Activated naive CD4-positive, alpha-beta T cell treated with anti-CD3 and anti-CD28 coated beads, Interleukin-2, amount 50 U/mL, for 24 hours (primary cell): ENCODE results near the gene TTC32.
"Not testable (repeated sequence)": the region's sequence is repeated elsewhere in the genome, so short reads cannot be mapped to it uniquely, and the experiment has no call there.

Source experiments
- H3K27ac Mint-ChIP-seq: one replicate; pipeline ENCODE4 v1.8.0; 2021; ENCODE audit warnings: mild to moderate bottlenecking, mixed read lengths
- H3K27me3 Mint-ChIP-seq: one replicate; pipeline ENCODE4 v1.8.0; 2021; ENCODE audit warnings: mixed read lengths
- H3K36me3 Mint-ChIP-seq: one replicate; pipeline ENCODE4 v1.8.0; 2021; ENCODE audit warnings: mixed read lengths
- H3K4me1 Mint-ChIP-seq: one replicate; pipeline ENCODE4 v1.8.0; 2021; ENCODE audit warnings: mixed read lengths
- H3K4me3 Mint-ChIP-seq: one replicate; pipeline ENCODE4 v1.8.0; 2021; ENCODE audit warnings: mild to moderate bottlenecking, mixed read lengths
- H3K9me3 Mint-ChIP-seq: one replicate; pipeline ENCODE4 v1.8.0; 2021; ENCODE audit warnings: mixed read lengths

Gene TTC32

GRCh38 chr2:19886261-19886660 lies 15.5 kb downstream of the TTC32 start:
- H3K36me3 Mint-ChIP-seq, result no peaks in the 10 kb centered on the region
- no peak overlapping the region for H3K4me3 Mint-ChIP-seq
- no peaks in the 10 kb centered on the region for H3K4me1 Mint-ChIP-seq
- H3K27ac Mint-ChIP-seq, result no peak overlapping the region
- H3K9me3 Mint-ChIP-seq, result no peaks in the 10 kb centered on the region
- no peaks in the 10 kb centered on the region for H3K27me3 Mint-ChIP-seq

- H3K4me3 Mint-ChIP-seq, result no peak overlapping the region
- H3K27ac Mint-ChIP-seq, result no peak overlapping the region
- no peaks in the 10 kb centered on the region for H3K4me1 Mint-ChIP-seq
- H3K36me3 Mint-ChIP-seq, result no peaks in the 10 kb centered on the region
- no peaks in the 10 kb centered on the region for H3K9me3 Mint-ChIP-seq
- H3K27me3 Mint-ChIP-seq, result no peaks in the 10 kb centered on the region
Observed at GRCh38 chr2:19885791-19886190, 16.0 kb downstream of the TTC32 start.

- Mint-ChIP-seq H3K27me3 (no peaks in the 10 kb centered on the region), H3K27ac (no peak overlapping the region), H3K9me3 (no peaks in the 10 kb centered on the region), H3K36me3 (no peaks in the 10 kb centered on the region), H3K4me3 (no peak overlapping the region), H3K4me1 (no peaks in the 10 kb centered on the region)
Observed at GRCh38 chr2:19883971-19884720, 17.6 kb downstream of the TTC32 start.

- no peak overlapping the region for H3K27ac Mint-ChIP-seq
- no peak overlapping the region for H3K4me3 Mint-ChIP-seq
- H3K9me3 Mint-ChIP-seq, result no peaks in the 10 kb centered on the region
- no peaks in the 10 kb centered on the region for H3K4me1 Mint-ChIP-seq
- no peaks in the 10 kb centered on the region for H3K27me3 Mint-ChIP-seq
- H3K36me3 Mint-ChIP-seq, result no peaks in the 10 kb centered on the region
Observed at GRCh38 chr2:19883486-19883885, 18.3 kb downstream of the TTC32 start.

- no peaks in the 10 kb centered on the region for H3K9me3 Mint-ChIP-seq
- no peaks in the 10 kb centered on the region for H3K4me1 Mint-ChIP-seq
- no peak overlapping the region for H3K27ac Mint-ChIP-seq
- no peaks in the 10 kb centered on the region for H3K36me3 Mint-ChIP-seq
- H3K27me3 Mint-ChIP-seq, result no peaks in the 10 kb centered on the region
- no peak overlapping the region for H3K4me3 Mint-ChIP-seq
Observed at GRCh38 chr2:19882286-19882685, 19.5 kb downstream of the TTC32 start.

- no peak overlapping the region for H3K27ac Mint-ChIP-seq
- H3K4me3 Mint-ChIP-seq, result no peak overlapping the region
- no peaks in the 10 kb centered on the region for H3K36me3 Mint-ChIP-seq
- H3K27me3 Mint-ChIP-seq, result no peaks in the 10 kb centered on the region
- H3K4me1 Mint-ChIP-seq, result no peaks in the 10 kb centered on the region
- H3K9me3 Mint-ChIP-seq, result no peaks in the 10 kb centered on the region
Observed at GRCh38 chr2:19881908-19882265, 19.9 kb downstream of the TTC32 start.

GRCh38 chr2:19881221-19881907 lies 20.4 kb downstream of the TTC32 start:
- no peaks in the 10 kb centered on the region for H3K27me3 Mint-ChIP-seq
- no peaks in the 10 kb centered on the region for H3K9me3 Mint-ChIP-seq
- no peaks in the 10 kb centered on the region for H3K4me1 Mint-ChIP-seq
- H3K4me3 Mint-ChIP-seq, result no peak overlapping the region
- no peaks in the 10 kb centered on the region for H3K36me3 Mint-ChIP-seq
- no peak overlapping the region for H3K27ac Mint-ChIP-seq

GRCh38 chr2:19880191-19880590 lies 21.6 kb downstream of the TTC32 start:
- H3K9me3 Mint-ChIP-seq, H3K27ac Mint-ChIP-seq, H3K4me3 Mint-ChIP-seq, H3K36me3 Mint-ChIP-seq, H3K27me3 Mint-ChIP-seq, H3K4me1 Mint-ChIP-seq: not testable (repeated sequence)

GRCh38 chr2:19879120-19879519 lies 22.7 kb downstream of the TTC32 start:
- H3K9me3 Mint-ChIP-seq, result no peaks in the 10 kb centered on the region
- no peak overlapping the region for H3K4me3 Mint-ChIP-seq
- H3K27me3 Mint-ChIP-seq, result no peaks in the 10 kb centered on the region
- no peak overlapping the region for H3K27ac Mint-ChIP-seq
- H3K4me1 Mint-ChIP-seq, result no peaks in the 10 kb centered on the region
- peaks cover under 1% of the 10 kb centered on the region for H3K36me3 Mint-ChIP-seq

- Mint-ChIP-seq H3K4me1 (no peaks in the 10 kb centered on the region), H3K27ac (no peak overlapping the region), H3K36me3 (peaks cover 2% of the 10 kb centered on the region)
Observed at GRCh38 chr2:19878268-19879046, 23.3 kb downstream of the TTC32 start.

GRCh38 chr2:19876751-19877150 lies 25.0 kb downstream of the TTC32 start:
- H3K9me3 Mint-ChIP-seq, result no peaks in the 10 kb centered on the region
- H3K27me3 Mint-ChIP-seq, result no peaks in the 10 kb centered on the region
- H3K4me3 Mint-ChIP-seq, result no peak overlapping the region
- H3K4me1 Mint-ChIP-seq, result no peaks in the 10 kb centered on the region
- H3K27ac Mint-ChIP-seq, result no peak overlapping the region
- peaks cover 2% of the 10 kb centered on the region for H3K36me3 Mint-ChIP-seq

More at GRCh38 chr2:19878268-19879046, 23.3 kb downstream of the TTC32 start:
- Mint-ChIP-seq H3K27me3 (no peaks in the 10 kb centered on the region), H3K4me3 (no peak overlapping the region), H3K9me3 (no peaks in the 10 kb centered on the region)

- H3K27me3 Mint-ChIP-seq, result no peaks in the 10 kb centered on the region
- H3K4me3 Mint-ChIP-seq, result no peak overlapping the region
- no peaks in the 10 kb centered on the region for H3K9me3 Mint-ChIP-seq
- H3K27ac Mint-ChIP-seq, result no peak overlapping the region
- peaks cover 2% of the 10 kb centered on the region for H3K36me3 Mint-ChIP-seq
- peaks cover 7% of the 10 kb centered on the region for H3K4me1 Mint-ChIP-seq
Observed at GRCh38 chr2:19875280-19875679, 26.5 kb downstream of the TTC32 start.

- Mint-ChIP-seq H3K4me1 (peaks cover 13% of the 10 kb centered on the region), H3K4me3 (no peak overlapping the region), H3K27me3 (no peaks in the 10 kb centered on the region), H3K27ac (no peak overlapping the region), H3K36me3 (peaks cover 2% of the 10 kb centered on the region), H3K9me3 (no peaks in the 10 kb centered on the region)
Observed at GRCh38 chr2:19874726-19875125, 27.1 kb downstream of the TTC32 start.

GRCh38 chr2:19873014-19873413 lies 28.8 kb downstream of the TTC32 start:
- no peaks in the 10 kb centered on the region for H3K27me3 Mint-ChIP-seq
- no peaks in the 10 kb centered on the region for H3K9me3 Mint-ChIP-seq
- peaks cover 27% of the 10 kb centered on the region for H3K4me1 Mint-ChIP-seq
- H3K4me3 Mint-ChIP-seq, result no peak overlapping the region
- peaks cover 2% of the 10 kb centered on the region for H3K36me3 Mint-ChIP-seq
- no peak overlapping the region for H3K27ac Mint-ChIP-seq

GRCh38 chr2:19872302-19872701 lies 29.5 kb downstream of the TTC32 start:
- H3K36me3 Mint-ChIP-seq, result peaks cover 2% of the 10 kb centered on the region
- no peak overlapping the region for H3K27ac Mint-ChIP-seq

GRCh38 chr2:19871836-19872235 lies 29.9 kb downstream of the TTC32 start:
- H3K9me3 Mint-ChIP-seq, result no peaks in the 10 kb centered on the region
- H3K36me3 Mint-ChIP-seq, result peaks cover 2% of the 10 kb centered on the region
- no peaks in the 10 kb centered on the region for H3K27me3 Mint-ChIP-seq
- no peak overlapping the region for H3K27ac Mint-ChIP-seq
- peaks cover 32% of the 10 kb centered on the region for H3K4me1 Mint-ChIP-seq
- no peak overlapping the region for H3K4me3 Mint-ChIP-seq

More at GRCh38 chr2:19872302-19872701, 29.5 kb downstream of the TTC32 start:
- Mint-ChIP-seq H3K4me1 (peaks cover 32% of the 10 kb centered on the region), H3K4me3 (no peak overlapping the region), H3K27me3 (no peaks in the 10 kb centered on the region), H3K9me3 (no peaks in the 10 kb centered on the region)
